ENCODE data around the gene OR8B8. TPM values are rescaled to one million over a fixed set of nuclear protein-coding genes. Genes with fewer than 3 reads are reported as not detected.

The OR8B8 gene
- total RNA-seq, 1 experiment from 2014 or later, result not detected

DNA sequence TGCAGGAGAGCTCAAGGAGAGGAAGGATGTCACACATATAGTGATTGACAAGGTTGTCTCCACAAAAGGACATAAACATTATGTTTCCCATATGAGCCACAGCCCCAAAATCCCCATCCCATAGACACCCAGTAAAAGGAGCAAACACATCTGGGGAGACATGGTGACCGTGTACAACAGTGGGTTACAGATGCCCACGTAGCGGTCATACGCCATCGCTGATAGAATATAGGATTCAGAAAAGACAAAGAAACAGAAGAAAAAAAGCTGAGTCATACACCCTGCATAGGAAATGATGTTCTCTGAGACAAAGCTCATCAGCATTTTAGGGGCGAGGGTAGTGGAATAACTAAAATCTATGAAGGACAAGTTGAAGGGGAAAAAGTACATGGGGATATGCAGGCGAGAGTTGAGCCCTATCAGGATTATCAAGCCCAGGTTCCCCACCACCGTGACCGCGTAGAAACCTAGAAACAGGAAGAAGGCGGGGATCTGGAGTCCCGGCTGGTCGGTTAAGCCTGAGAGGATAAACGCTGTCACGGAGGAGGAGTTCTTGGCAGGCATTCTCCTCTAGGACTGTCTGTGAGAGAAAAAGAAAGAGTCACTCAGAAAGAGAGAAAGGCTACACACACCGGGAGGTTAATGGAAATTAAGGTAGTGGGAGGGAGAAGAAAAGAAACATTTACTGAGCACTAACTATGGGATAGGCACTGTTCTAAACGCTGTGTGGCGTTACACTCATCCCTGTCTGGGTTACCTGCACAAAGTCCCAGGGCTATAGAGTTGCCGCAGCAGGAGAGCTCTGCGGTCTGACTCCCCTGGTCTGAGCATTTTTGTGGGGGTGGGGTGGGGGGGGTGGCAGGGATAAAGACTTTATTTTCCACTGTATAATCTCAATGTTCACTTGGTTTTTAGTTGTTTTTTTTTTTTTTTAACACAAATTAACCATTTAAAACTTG, 36.1 kb upstream of the OR8B8 start:
- no peaks in the 10 kb centered on the region for H3K27me3 Mint-ChIP-seq (ENCODE audit: unreplicated experiment)
- H3K36me3 Mint-ChIP-seq (ENCODE audit: insufficient read depth, unreplicated experiment), result no peaks in the 10 kb centered on the region
- no peak for DNase-seq
- H3K27ac Mint-ChIP-seq (ENCODE audit: unreplicated experiment), result no peak overlapping the region
- no TSS peak for BruUV-seq (replicated peaks)
- CTCF ChIA-PET, result interaction anchor here (0.5 kb wide), 1 partner anchor 18 kb away, joined by 3 read pairs; no protein-coding TSS in a partner anchor
- no peaks in the 10 kb centered on the region for H3K4me1 Mint-ChIP-seq (ENCODE audit: low read depth, unreplicated experiment)
- no peaks in the 10 kb centered on the region for H3K9me3 Mint-ChIP-seq (ENCODE audit: low read depth, unreplicated experiment)
- intact Hi-C loops (cut with micrococcal nuclease; ENCODE audit: unreplicated experiment), result no loop called here
- TF ChIP-seq, protein P1, sequence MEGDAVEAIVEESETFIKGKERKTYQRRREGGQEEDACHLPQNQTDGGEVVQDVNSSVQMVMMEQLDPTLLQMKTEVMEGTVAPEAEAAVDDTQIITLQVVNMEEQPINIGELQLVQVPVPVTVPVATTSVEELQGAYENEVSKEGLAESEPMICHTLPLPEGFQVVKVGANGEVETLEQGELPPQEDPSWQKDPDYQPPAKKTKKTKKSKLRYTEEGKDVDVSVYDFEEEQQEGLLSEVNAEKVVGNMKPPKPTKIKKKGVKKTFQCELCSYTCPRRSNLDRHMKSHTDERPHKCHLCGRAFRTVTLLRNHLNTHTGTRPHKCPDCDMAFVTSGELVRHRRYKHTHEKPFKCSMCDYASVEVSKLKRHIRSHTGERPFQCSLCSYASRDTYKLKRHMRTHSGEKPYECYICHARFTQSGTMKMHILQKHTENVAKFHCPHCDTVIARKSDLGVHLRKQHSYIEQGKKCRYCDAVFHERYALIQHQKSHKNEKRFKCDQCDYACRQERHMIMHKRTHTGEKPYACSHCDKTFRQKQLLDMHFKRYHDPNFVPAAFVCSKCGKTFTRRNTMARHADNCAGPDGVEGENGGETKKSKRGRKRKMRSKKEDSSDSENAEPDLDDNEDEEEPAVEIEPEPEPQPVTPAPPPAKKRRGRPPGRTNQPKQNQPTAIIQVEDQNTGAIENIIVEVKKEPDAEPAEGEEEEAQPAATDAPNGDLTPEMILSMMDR (IDR thresholded peaks at IDR 0.05; ENCODE audit: unreplicated experiment), result no peak
- H3K4me3 Mint-ChIP-seq (ENCODE audit: low read depth, unreplicated experiment), result no peak overlapping the region

DNA sequence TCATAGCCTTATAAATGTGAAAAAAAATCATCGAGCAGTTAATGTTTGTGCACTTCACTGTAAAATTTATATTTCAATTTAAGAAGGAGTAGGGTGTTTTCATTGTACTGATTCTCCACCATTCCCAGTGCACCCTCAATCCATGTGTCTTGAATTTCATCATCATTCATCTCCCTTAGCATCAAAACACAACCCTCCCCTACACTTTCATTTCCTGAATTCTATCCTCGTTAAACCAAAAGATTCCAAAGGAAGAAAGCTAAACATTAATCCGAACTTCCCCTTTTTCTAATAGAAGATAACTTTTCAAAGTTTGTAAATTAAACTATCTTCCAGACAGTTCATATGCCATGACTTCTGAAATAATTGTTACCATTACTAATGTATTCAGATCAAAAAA, 34.1 kb upstream of the OR8B8 start:
- H3K36me3 Mint-ChIP-seq (ENCODE audit: insufficient read depth, unreplicated experiment), result no peaks in the 10 kb centered on the region
- no peaks in the 10 kb centered on the region for H3K9me3 Mint-ChIP-seq (ENCODE audit: low read depth, unreplicated experiment)
- DNase-seq, result no peak
- intact Hi-C loops (cut with micrococcal nuclease; ENCODE audit: unreplicated experiment), result no loop called here
- TF ChIP-seq, protein P1 (IDR thresholded peaks at IDR 0.05; ENCODE audit: unreplicated experiment), result no peak
- no peak overlapping the region for H3K4me3 Mint-ChIP-seq (ENCODE audit: low read depth, unreplicated experiment)
- H3K4me1 Mint-ChIP-seq (ENCODE audit: low read depth, unreplicated experiment), result no peaks in the 10 kb centered on the region
- CTCF ChIA-PET, result no interaction called here
- H3K27me3 Mint-ChIP-seq (ENCODE audit: unreplicated experiment), result peaks cover 12% of the 10 kb centered on the region
- no peak overlapping the region for H3K27ac Mint-ChIP-seq (ENCODE audit: unreplicated experiment)
- BruUV-seq (replicated peaks), result no TSS peak

DNA sequence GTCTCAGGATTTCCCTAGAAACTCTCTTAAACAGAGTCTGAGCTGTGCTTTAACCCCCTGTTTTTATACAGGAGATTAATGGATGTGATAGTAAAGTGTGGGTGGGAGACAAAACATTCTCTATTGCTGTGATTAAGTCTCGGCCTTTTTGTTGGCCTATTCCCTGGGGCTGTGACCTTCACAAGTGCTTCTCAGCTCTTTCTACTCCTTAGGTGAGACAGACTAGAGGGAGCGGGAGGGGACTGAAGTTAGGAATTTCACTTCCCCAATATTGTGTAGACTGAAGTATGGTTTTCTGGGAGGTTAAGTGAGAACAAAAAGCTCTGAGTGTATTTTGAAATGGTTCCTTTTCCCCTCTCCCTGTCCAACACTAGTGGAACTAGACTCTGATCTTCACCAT, 29.8 kb upstream of the OR8B8 start:
- intact Hi-C loops (cut with micrococcal nuclease; ENCODE audit: unreplicated experiment), result no loop called here
- BruUV-seq (replicated peaks), result no TSS peak

DNA sequence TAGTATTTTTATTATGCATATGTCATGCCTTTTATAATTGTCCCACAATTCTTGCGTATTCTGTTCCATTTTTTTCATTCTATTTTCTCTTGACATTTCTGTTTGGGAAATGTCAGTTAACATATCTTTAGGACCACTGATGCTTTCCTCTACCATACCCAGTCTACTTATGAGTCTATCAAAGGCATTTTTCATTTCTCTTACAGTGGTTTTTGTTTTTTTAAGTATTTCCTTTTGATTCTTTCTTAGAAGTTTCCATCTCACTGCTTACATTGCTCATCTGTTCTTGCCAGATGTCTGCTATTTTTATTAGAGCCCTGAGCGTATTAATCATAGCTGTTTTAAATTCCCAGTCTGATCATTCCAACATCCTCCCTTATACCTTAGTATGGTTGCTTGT, 29.3 kb upstream of the OR8B8 start:
- no peaks in the 10 kb centered on the region for H3K9me3 Mint-ChIP-seq (ENCODE audit: low read depth, unreplicated experiment)
- no peaks in the 10 kb centered on the region for H3K36me3 Mint-ChIP-seq (ENCODE audit: insufficient read depth, unreplicated experiment)
- BruUV-seq (replicated peaks), result no TSS peak
- TF ChIP-seq, protein P1 (IDR thresholded peaks at IDR 0.05; ENCODE audit: unreplicated experiment), result no peak
- H3K27me3 Mint-ChIP-seq (ENCODE audit: unreplicated experiment), result peaks cover 15% of the 10 kb centered on the region
- H3K27ac Mint-ChIP-seq (ENCODE audit: unreplicated experiment), result no peak overlapping the region
- H3K4me3 Mint-ChIP-seq (ENCODE audit: low read depth, unreplicated experiment), result no peak overlapping the region
- intact Hi-C loops (cut with micrococcal nuclease; ENCODE audit: unreplicated experiment), result no loop called here
- no peaks in the 10 kb centered on the region for H3K4me1 Mint-ChIP-seq (ENCODE audit: low read depth, unreplicated experiment)
- DNase-seq, result no peak
- CTCF ChIA-PET, result interaction anchor here (0.7 kb wide), 1 partner anchor 17 kb away, joined by 3 read pairs; no protein-coding TSS in a partner anchor

More for the DNA sequence above, 29.8 kb upstream of the OR8B8 start:
- Mint-ChIP-seq H3K27ac (ENCODE audit: unreplicated experiment) (no peak overlapping the region), H3K9me3 (ENCODE audit: low read depth, unreplicated experiment) (no peaks in the 10 kb centered on the region), H3K4me3 (ENCODE audit: low read depth, unreplicated experiment) (no peak overlapping the region), H3K4me1 (ENCODE audit: low read depth, unreplicated experiment) (no peaks in the 10 kb centered on the region), H3K36me3 (ENCODE audit: insufficient read depth, unreplicated experiment) (no peaks in the 10 kb centered on the region), H3K27me3 (ENCODE audit: unreplicated experiment) (peaks cover 15% of the 10 kb centered on the region)
- TF ChIP-seq, protein P1 (IDR thresholded peaks at IDR 0.05; ENCODE audit: unreplicated experiment), result no peak
- CTCF ChIA-PET, result interaction anchor here (0.7 kb wide), 1 partner anchor 17 kb away, joined by 3 read pairs; no protein-coding TSS in a partner anchor
- DNase-seq, result no peak

Data from Calu3 (cell line).